Renal cortex interstitium (tissue), 15 donors: Measurements from ENCODE around the gene SMNDC1. TPM values are rescaled to one million over a fixed set of nuclear protein-coding genes. Genes with fewer than 3 reads are reported as not detected.

Source experiments
- DNase-seq, 11 donors: peaks; one replicate each; pipeline ENCODE4 v3.0.0-alpha.2; 2013; ENCODE audit warnings: low read depth in 9 of 11, low spot score in 4 of 11; ENCODE audit errors: extremely low read depth in 1 of 11
- long read RNA-seq, 16 experiments: transcript quantifications; one replicate each; lab custom pipeline, GENCODE V29; 2026
- polyA plus RNA-seq, 3 donors: library from polyadenylated mRNA; unstranded; fragments of 120-200 nt; gene quantifications; one replicate each; pipeline ENCODE4 v1.2.1, GENCODE V29; 2013; ENCODE audit not compliant: insufficient read length in 3 of 3

The SMNDC1 gene
- 10 to 100 TPM; 49.0 to 53.0 (median 52.1) TPM for polyA plus RNA-seq
- long read RNA-seq, donor 1, full-length matches to known transcripts = 5 of 5 reads
- long read RNA-seq, donor 1, partial matches to known transcripts = 0 of 5 reads
- long read RNA-seq, donor 1, other reads (novel, unspliced or antisense) = 0 of 5 reads
- long read RNA-seq, donor 2, full-length matches to known transcripts = 8 of 8 reads
- long read RNA-seq, donor 2, partial matches to known transcripts = 0 of 8 reads
- long read RNA-seq, donor 2, other reads (novel, unspliced or antisense) = 0 of 8 reads
- long read RNA-seq, donor 3, full-length matches to known transcripts = 20 of 28 reads
- long read RNA-seq, donor 3, partial matches to known transcripts = 8 of 28 reads
- long read RNA-seq, donor 3, other reads (novel, unspliced or antisense) = 0 of 28 reads
- long read RNA-seq, donor 4, full-length matches to known transcripts = 9 of 9 reads
- long read RNA-seq, donor 4, partial matches to known transcripts = 0 of 9 reads
- long read RNA-seq, donor 4, other reads (novel, unspliced or antisense) = 0 of 9 reads
- long read RNA-seq, donor 5 = 0 reads
- long read RNA-seq, donor 6, full-length matches to known transcripts = 7 of 12 reads
- long read RNA-seq, donor 6, partial matches to known transcripts = 5 of 12 reads
- long read RNA-seq, donor 6, other reads (novel, unspliced or antisense) = 0 of 12 reads
- long read RNA-seq, donor 7, full-length matches to known transcripts = 15 of 15 reads
- long read RNA-seq, donor 7, partial matches to known transcripts = 0 of 15 reads
- long read RNA-seq, donor 7, other reads (novel, unspliced or antisense) = 0 of 15 reads
- long read RNA-seq, donor 8, full-length matches to known transcripts = 22 of 46 reads
- long read RNA-seq, donor 8, partial matches to known transcripts = 24 of 46 reads
- long read RNA-seq, donor 8, other reads (novel, unspliced or antisense) = 0 of 46 reads
- long read RNA-seq, donor 9, full-length matches to known transcripts = 11 of 11 reads
- long read RNA-seq, donor 9, partial matches to known transcripts = 0 of 11 reads
- long read RNA-seq, donor 9, other reads (novel, unspliced or antisense) = 0 of 11 reads
- long read RNA-seq, donor 10, full-length matches to known transcripts = 8 of 8 reads
- long read RNA-seq, donor 10, partial matches to known transcripts = 0 of 8 reads
- long read RNA-seq, donor 10, other reads (novel, unspliced or antisense) = 0 of 8 reads
- long read RNA-seq, donor 11, full-length matches to known transcripts = 7 of 12 reads
- long read RNA-seq, donor 11, partial matches to known transcripts = 5 of 12 reads
- long read RNA-seq, donor 11, other reads (novel, unspliced or antisense) = 0 of 12 reads
- long read RNA-seq, donor 12, full-length matches to known transcripts = 6 of 6 reads
- long read RNA-seq, donor 12, partial matches to known transcripts = 0 of 6 reads
- long read RNA-seq, donor 12, other reads (novel, unspliced or antisense) = 0 of 6 reads
- long read RNA-seq, donor 13 = 0 reads
- long read RNA-seq, donor 14, full-length matches to known transcripts = 9 of 9 reads
- long read RNA-seq, donor 14, partial matches to known transcripts = 0 of 9 reads
- long read RNA-seq, donor 14, other reads (novel, unspliced or antisense) = 0 of 9 reads
- long read RNA-seq, donor 15, full-length matches to known transcripts = 9 of 9 reads
- long read RNA-seq, donor 15, partial matches to known transcripts = 0 of 9 reads
- long read RNA-seq, donor 15, other reads (novel, unspliced or antisense) = 0 of 9 reads
- long read RNA-seq, donor 16, full-length matches to known transcripts = 18 of 32 reads
- long read RNA-seq, donor 16, partial matches to known transcripts = 14 of 32 reads
- long read RNA-seq, donor 16, other reads (novel, unspliced or antisense) = 0 of 32 reads

- peak; percentile 96 to 99 (median 98) for DNase-seq
Measured at GRCh38 chr10:110304780-110305421, at the start of gene SMNDC1. Gene SMNDC1 (minus strand): TSS chr10:110304920. CDS start chr10:110303587, 1,333 bp downstream.

GRCh38 chr10:110354322-110354766, 49.6 kb upstream of the SMNDC1 start:
- peak in 9 of 11 donors; percentile 44 to 73 (median 60) for DNase-seq

- no peak for DNase-seq
Measured at GRCh38 chr10:110353244-110354119, 48.8 kb upstream of the SMNDC1 start.

- no peak for DNase-seq
Measured at GRCh38 chr10:110352930-110353243, 48.2 kb upstream of the SMNDC1 start.

GRCh38 chr10:110350812-110351211, 46.1 kb upstream of the SMNDC1 start:
- no peak for DNase-seq

- no peak for DNase-seq
Measured at GRCh38 chr10:110349831-110350230, 45.1 kb upstream of the SMNDC1 start.

GRCh38 chr10:110349386-110349785, 44.7 kb upstream of the SMNDC1 start:
- DNase-seq = no peak

GRCh38 chr10:110348336-110348735, 43.6 kb upstream of the SMNDC1 start:
- no peak for DNase-seq

GRCh38 chr10:110346914-110347313, 42.2 kb upstream of the SMNDC1 start:
- no peak for DNase-seq

- no peak for DNase-seq
Measured at GRCh38 chr10:110345286-110345685, 40.6 kb upstream of the SMNDC1 start.

GRCh38 chr10:110344622-110345021, 39.9 kb upstream of the SMNDC1 start:
- no peak for DNase-seq

- DNase-seq = no peak
Measured at GRCh38 chr10:110343947-110344346, 39.2 kb upstream of the SMNDC1 start.

GRCh38 chr10:110340816-110341215, 36.1 kb upstream of the SMNDC1 start:
- no peak for DNase-seq

- no peak for DNase-seq
Measured at GRCh38 chr10:110340122-110340521, 35.4 kb upstream of the SMNDC1 start.

GRCh38 chr10:110337906-110338305, 33.2 kb upstream of the SMNDC1 start:
- no peak for DNase-seq

GRCh38 chr10:110337401-110337800, 32.7 kb upstream of the SMNDC1 start:
- DNase-seq = no peak
